Neural crest cell (in vitro differentiated cells): ENCODE data around the gene PIK3R5. TPM values are rescaled to one million over a fixed set of nuclear protein-coding genes. Genes with fewer than 3 reads are reported as not detected.

Experiments
- DNase-seq: peaks from one replicate; pipeline ENCODE4 v3.0.0; 2021; ENCODE audit warnings: low read depth, mixed read lengths, low spot score
- H3K27ac Mint-ChIP-seq: one replicate; pipeline ENCODE4 v1.8.0; 2021; ENCODE audit warnings: mild to moderate bottlenecking, mixed read lengths; ENCODE audit not compliant: unreplicated experiment
- H3K27me3 Mint-ChIP-seq: 2 replicates; pipeline ENCODE4 v1.8.0; 2021; ENCODE audit warnings: low read depth, mild to moderate bottlenecking, mixed read lengths
- H3K36me3 Mint-ChIP-seq: 2 replicates; pipeline ENCODE4 v1.8.0; 2021; ENCODE audit warnings: low read depth, mild to moderate bottlenecking, mixed read lengths
- H3K4me1 Mint-ChIP-seq: 2 replicates; pipeline ENCODE4 v1.8.0; 2021; ENCODE audit warnings: mixed read lengths
- H3K4me3 Mint-ChIP-seq: one replicate; pipeline ENCODE4 v1.8.0; 2021; ENCODE audit warnings: mild to moderate bottlenecking, mixed read lengths
- H3K9me3 Mint-ChIP-seq: 2 replicates; pipeline ENCODE4 v1.8.0; 2021; ENCODE audit warnings: mixed read lengths
- total RNA-seq: library from RNA; stranded (reverse); gene quantifications from 2 replicates; pipeline ENCODE4 v1.2.1, GENCODE V29; 2021
- TF ChIP-seq, protein P1 (sequence below): fragments of 200-600 bp; sonication (generic); conservative IDR thresholded peaks from 2 replicates; pipeline ENCODE4 v1.5.0; 2021; ENCODE audit warnings: antibody characterized with exemption, mild to moderate bottlenecking

Gene PIK3R5
- total RNA-seq, 1 donor from 2014 or later: 1.4 TPM

DNA sequence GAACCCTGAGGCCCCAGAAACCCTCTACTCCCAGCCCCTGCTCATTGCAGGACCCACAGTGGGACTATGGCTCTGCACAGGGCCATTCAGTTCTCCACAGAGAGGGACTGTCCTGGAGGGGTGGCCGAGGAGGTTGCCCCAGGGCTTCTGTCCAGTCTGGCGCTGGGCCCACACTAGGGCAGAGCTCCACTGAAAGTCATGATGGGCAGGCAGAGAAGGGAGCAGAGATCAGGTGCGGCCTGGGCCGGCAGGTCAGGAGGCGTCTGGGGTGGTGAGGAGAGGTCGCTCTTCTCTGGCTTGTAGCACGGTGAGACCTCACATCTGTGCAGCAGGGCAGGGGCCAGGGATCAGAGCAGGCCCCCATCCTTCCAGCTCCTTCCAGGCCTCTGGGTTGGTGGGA lies 85.0 kb downstream of the PIK3R5 start:
- Mint-ChIP-seq H3K4me3 (no peak overlapping the region), H3K36me3 (no peaks in the 10 kb centered on the region), H3K27ac (no peak overlapping the region), H3K9me3 (no peaks in the 10 kb centered on the region), H3K27me3 (no peaks in the 10 kb centered on the region), H3K4me1 (no peaks in the 10 kb centered on the region)
- DNase-seq: no peak
- TF ChIP-seq, protein P1, sequence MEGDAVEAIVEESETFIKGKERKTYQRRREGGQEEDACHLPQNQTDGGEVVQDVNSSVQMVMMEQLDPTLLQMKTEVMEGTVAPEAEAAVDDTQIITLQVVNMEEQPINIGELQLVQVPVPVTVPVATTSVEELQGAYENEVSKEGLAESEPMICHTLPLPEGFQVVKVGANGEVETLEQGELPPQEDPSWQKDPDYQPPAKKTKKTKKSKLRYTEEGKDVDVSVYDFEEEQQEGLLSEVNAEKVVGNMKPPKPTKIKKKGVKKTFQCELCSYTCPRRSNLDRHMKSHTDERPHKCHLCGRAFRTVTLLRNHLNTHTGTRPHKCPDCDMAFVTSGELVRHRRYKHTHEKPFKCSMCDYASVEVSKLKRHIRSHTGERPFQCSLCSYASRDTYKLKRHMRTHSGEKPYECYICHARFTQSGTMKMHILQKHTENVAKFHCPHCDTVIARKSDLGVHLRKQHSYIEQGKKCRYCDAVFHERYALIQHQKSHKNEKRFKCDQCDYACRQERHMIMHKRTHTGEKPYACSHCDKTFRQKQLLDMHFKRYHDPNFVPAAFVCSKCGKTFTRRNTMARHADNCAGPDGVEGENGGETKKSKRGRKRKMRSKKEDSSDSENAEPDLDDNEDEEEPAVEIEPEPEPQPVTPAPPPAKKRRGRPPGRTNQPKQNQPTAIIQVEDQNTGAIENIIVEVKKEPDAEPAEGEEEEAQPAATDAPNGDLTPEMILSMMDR: no peak

DNA sequence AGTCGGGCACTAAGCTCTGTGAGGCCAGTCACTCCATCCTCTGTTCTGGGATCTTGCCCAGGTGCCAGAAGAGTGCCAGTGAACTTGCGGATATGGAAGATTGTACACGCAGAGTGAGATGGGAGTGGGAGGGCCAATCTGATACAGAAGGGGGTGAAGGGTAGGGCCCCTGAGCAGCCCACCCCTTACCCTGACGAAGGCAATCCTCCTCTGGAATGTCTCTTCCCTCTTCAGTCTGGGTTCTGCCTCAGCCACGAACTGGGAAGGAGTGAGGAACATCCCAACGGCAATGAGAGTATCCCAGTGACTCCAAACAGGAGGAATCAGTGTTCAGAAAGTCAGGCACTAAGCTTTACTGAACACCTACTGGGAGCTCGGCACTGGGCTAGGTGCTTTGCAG lies 86.1 kb downstream of the PIK3R5 start:
- no peak for DNase-seq
- TF ChIP-seq, protein P1: no peak
- Mint-ChIP-seq H3K27me3 (peaks cover 2% of the 10 kb centered on the region), H3K4me1 (no peaks in the 10 kb centered on the region), H3K36me3 (no peaks in the 10 kb centered on the region), H3K9me3 (no peaks in the 10 kb centered on the region), H3K27ac (no peak overlapping the region), H3K4me3 (no peak overlapping the region)

DNA sequence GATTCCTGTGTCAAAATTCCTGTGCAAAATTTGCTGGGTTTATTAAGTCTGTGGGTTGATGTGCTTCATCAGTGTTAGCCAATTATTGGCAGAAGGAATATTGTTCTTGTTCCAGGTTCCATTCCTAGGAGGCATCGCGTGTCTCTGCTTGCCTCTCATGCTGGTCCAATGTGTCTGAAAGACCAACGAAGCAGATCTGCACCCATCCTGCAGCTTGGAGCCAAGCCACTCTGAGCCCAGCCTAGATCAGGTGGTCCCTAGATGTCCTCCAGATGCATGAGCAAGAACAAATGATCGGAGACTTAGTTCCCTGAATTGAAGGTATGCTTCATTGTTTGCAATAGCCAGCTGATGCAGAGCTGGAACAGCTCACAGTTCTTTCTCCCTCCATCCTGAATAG lies 87.5 kb downstream of the PIK3R5 start:
- DNase-seq: no peak
- no peak overlapping the region for H3K4me3 Mint-ChIP-seq

DNA sequence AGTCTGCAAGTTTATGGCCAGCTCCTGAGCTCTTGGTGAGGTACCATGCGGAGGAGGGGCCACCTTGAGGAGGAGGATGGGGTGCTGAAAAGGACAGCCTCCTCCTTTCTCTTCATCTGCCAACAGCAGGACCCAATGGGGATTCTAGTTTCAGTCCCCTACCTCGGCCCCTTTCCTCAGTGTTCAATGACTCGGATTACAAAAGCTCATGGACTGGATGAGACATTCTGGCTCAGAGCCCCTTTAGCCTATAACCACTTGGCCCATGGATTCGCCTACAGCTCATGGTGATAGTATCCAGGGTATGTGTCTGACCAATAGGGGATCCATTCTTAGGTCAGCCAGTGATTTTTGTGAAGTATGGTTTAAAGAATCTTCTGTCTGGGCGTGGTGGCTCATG lies 89.5 kb downstream of the PIK3R5 start:
- no peak overlapping the region for H3K27ac Mint-ChIP-seq
- peaks cover 5% of the 10 kb centered on the region for H3K27me3 Mint-ChIP-seq
- no peaks in the 10 kb centered on the region for H3K9me3 Mint-ChIP-seq
- H3K36me3 Mint-ChIP-seq: no peaks in the 10 kb centered on the region
- peaks cover 4% of the 10 kb centered on the region for H3K4me1 Mint-ChIP-seq
- no peak for DNase-seq
- TF ChIP-seq, protein P1: no peak
- H3K4me3 Mint-ChIP-seq: no peak overlapping the region

More for the DNA sequence above, 87.5 kb downstream of the PIK3R5 start:
- H3K9me3 Mint-ChIP-seq: no peaks in the 10 kb centered on the region
- H3K27me3 Mint-ChIP-seq: peaks cover 5% of the 10 kb centered on the region
- H3K36me3 Mint-ChIP-seq: no peaks in the 10 kb centered on the region
- TF ChIP-seq, protein P1: no peak
- peaks cover 4% of the 10 kb centered on the region for H3K4me1 Mint-ChIP-seq
- H3K27ac Mint-ChIP-seq: no peak overlapping the region

DNA sequence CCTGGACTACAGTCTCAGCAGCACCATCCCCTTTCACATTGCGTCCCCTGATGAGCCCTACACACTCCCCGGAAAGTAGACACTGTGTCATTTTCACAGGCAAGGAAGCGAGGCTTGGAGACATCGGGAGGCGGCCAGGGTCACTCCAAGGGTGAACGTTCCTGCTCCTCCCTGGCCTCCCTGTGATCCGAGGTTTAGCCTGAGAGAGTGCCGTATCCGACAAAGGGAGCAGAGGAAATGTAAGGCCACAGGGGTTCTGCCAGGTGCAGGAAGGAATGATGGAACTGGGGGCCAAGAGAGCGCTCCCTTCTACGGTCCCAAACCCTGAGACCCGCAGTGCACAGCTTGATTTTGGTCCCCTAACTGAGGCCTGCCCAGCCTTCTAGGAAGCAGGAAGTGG lies 90.1 kb downstream of the PIK3R5 start:
- DNase-seq: no peak
- TF ChIP-seq, protein P1: no peak
- Mint-ChIP-seq H3K9me3 (no peaks in the 10 kb centered on the region), H3K36me3 (no peaks in the 10 kb centered on the region), H3K4me3 (no peak overlapping the region), H3K27me3 (peaks cover 5% of the 10 kb centered on the region), H3K4me1 (peaks cover 4% of the 10 kb centered on the region), H3K27ac (no peak overlapping the region)
